ENCODE measurements around the gene RNF10.

DNA sequence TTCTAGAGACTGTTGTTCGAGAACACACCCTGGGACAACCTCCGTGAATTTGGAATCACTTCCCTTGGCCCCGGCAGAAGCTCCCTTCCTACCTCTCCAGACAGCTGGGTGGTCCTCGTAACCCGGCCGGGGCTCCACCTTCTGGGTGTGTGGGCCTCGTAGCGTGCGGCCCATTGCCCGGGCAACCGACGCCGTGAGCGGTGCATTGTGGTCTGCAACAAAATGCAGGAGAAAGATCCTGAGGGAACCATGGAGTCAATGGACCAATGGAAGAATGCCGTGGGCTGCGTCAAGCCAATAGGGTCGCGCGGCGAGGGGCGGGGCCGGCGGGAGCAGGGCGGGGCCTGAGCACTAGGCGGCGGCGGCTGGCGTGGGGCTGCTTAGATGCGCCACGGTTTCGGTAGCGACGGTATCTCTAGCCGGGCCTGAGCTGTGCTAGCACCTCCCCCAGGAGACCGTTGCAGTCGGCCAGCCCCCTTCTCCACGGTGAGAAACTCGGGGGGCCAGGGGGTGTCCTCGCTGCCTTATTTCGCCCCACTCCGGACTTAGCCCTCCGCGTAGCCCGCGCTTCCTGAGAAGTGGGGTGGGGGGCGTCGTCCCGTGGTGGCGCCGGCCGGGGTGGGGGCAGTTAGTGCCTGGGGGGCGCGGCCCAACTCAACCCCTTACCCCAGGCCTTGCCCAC lies 38.3 kb upstream of the RNF10 start, which contains the start of gene DYNLL1:
- TF ChIP-seq, protein P1, sequence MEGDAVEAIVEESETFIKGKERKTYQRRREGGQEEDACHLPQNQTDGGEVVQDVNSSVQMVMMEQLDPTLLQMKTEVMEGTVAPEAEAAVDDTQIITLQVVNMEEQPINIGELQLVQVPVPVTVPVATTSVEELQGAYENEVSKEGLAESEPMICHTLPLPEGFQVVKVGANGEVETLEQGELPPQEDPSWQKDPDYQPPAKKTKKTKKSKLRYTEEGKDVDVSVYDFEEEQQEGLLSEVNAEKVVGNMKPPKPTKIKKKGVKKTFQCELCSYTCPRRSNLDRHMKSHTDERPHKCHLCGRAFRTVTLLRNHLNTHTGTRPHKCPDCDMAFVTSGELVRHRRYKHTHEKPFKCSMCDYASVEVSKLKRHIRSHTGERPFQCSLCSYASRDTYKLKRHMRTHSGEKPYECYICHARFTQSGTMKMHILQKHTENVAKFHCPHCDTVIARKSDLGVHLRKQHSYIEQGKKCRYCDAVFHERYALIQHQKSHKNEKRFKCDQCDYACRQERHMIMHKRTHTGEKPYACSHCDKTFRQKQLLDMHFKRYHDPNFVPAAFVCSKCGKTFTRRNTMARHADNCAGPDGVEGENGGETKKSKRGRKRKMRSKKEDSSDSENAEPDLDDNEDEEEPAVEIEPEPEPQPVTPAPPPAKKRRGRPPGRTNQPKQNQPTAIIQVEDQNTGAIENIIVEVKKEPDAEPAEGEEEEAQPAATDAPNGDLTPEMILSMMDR (IDR thresholded peaks at IDR 0.05) = no peak
- TF ChIP-seq POLR2A (IDR thresholded peaks at IDR 0.05) (peak; percentile 16 to 84), EP300 (IDR thresholded peaks at IDR 0.05) (no peak), POLR2AphosphoS5 (IDR thresholded peaks at IDR 0.05) (peak; percentile 20 to 77 (median 39))

Measured in suprapubic skin (tissue), 4 donors.